ENCODE results near the gene NGFR.

Gene NGFR

DNA sequence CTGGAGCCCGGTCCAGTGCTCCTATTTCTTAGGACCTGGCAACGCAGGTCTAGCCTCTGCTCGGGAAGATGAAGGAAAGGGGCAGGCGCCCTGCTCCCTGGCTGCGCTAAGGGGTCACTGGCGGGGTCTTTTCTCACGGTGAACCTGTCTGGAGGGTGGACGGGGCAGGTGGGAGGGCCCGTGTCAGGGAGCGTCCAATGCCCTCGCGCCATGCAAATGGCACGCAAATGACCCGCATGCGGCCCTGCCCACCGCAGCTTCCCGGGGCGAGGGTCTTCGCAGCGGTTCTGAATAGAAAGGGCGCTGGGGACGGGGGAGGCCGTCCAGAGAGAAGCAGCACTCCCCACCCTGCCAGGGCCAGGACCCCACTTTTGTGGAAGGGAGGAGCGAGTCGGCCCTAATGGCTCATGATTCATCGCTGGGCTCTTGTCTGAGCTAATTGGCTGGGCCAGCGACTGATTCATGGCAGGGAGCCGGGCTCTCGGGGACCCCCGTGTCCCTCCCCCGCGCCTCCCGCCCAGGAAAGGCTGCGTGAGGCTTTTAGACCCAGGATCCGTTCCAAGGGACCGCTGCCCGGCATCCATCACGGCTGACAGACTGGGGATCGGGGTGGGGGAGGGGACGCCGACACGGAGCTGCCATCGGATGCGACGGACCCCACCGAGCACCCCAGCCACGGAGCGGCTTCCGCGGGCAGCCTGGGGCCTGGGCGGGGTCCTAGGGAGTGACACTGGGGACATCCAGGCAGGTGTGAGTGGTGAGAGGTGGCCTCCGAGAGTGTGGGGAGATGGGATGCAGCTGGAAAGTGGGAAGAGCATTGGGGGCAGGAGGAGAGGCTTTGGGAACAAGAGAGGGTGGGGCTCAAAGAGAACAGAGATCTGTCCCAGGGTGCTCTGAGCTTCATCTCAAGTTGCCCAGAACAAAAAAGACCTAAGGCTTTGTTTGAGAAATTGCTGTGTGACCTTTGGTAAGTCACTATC is 25.0 kb upstream of the NGFR start:
- DNase-seq, result no peak

DNA sequence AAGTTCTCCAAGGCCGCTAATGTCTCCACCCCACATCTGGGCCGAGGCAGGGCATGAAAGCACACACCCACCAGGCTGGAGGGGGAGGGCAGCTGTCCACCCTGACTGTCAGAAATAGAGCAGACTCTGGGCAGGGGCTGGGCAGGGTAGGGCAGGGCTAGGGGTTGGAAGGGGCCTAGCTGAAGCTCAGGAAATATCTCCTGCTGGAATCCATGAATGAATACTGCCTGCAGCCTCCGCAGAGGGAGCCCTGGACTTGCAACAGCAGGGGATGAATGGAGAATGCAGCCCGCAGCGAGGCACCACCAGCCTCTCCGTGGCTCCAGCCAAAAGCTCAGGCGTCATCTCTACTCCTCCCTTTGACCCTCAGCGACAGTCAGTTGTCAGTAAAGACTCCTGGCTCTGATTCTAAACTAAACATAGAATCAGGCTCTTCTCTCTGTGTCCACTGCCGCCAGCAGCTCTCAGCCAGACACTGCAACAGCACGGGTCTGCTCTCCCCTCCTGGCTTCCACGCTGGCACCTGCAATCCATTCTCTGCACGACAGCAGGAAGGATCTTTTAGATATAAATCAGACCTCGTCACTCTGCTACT is 23.9 kb upstream of the NGFR start:
- no peak for DNase-seq

DNA sequence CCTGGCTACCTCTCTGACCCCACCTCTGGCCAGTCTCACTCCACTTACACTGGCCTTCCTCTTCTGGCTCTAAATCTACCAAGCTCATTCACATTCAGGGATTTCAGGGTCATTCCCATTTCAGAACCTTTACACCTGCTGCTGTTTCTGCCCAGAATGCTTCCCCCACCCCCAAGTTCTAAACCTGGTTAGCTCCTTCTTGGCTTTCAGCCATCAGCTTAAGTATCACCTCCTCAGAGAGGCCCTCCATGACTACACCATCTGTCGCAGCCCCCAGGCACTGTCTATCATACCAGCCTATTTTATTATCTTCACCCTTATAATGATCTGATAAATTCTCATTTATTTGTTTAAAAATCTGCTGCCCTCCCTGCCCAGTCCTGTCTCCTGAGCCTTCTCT is 23.3 kb upstream of the NGFR start:
- no peak for DNase-seq

DNA sequence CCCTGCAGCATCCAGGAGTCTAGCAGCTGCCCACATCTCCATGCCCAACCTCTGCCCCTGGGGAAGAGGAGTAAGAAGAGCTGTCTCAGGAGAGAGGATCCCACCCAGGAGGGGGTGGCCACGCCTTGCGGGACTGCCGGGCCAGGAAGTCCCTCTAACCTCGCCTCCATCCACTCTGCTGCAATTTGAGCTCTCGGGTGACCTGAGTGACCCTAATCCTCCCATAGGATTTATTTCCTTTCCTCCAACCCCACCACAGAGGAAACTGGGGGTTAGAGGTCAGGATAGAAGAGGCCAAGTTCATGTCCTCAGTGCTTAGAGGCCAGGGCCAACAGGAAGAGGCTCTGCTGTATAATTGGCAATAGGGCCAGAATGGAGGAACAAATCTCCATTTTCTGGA is 22.6 kb upstream of the NGFR start:
- DNase-seq, result no peak

DNA sequence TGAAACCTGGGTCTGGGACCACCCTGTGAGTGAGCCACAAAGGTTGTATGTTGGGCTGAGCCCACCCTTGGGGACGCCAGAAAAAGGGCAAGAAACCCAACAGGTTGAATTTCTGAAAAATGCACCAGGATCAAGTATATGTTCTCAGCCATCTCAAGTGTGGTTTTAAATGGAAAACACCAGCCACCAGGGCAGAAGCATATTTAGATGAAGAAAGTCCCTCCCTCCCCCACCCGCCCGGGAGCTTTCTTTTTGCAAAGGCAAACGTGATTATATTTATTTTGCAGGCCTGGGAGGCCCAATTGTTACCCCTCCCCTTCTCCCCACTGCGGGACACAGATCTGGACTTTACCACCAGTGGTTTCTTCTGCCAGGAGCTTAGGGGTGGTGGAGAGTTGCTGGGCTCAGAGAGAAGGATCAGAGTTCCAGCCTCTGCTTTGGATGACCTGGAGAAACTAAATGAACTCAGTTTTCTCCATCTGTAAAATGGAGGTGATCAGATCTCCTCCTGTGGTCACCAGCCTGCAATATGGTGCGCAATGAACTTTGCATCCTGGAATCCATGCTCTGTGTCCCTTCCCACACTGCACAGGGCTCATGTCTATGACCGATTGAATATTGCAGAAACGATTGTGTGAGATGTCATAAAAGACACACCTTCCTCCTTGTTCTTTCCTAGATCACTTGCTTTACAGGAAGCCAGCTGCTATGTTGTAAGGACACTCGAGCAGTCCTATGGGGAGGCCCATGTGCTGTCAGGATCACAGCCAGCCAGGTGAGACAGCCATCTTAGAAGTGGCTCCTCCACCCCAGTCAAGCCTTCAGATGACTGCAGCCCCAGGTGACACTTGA is 21.0 kb upstream of the NGFR start:
- DNase-seq, result no peak

DNA sequence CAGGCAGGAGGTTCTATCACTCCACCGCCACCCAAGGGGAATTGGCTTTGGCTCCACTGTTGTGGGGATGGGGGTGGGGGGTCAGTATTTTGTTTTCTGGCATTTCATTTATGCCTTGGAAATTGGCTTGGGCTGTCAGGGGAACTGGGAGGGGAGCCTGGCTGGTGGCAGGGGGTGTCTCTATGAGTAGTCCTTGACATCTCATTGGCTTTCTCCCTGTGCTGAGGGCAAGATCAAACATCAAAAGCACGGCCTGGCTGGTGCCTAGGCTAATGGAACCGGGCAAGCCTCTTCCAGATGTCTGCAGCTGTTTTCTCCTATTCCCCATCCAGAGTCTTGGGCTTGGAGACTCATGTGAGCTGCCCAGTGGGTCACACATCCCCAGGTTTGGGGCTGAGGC is 17.4 kb upstream of the NGFR start:
- DNase-seq, result no peak

DNA sequence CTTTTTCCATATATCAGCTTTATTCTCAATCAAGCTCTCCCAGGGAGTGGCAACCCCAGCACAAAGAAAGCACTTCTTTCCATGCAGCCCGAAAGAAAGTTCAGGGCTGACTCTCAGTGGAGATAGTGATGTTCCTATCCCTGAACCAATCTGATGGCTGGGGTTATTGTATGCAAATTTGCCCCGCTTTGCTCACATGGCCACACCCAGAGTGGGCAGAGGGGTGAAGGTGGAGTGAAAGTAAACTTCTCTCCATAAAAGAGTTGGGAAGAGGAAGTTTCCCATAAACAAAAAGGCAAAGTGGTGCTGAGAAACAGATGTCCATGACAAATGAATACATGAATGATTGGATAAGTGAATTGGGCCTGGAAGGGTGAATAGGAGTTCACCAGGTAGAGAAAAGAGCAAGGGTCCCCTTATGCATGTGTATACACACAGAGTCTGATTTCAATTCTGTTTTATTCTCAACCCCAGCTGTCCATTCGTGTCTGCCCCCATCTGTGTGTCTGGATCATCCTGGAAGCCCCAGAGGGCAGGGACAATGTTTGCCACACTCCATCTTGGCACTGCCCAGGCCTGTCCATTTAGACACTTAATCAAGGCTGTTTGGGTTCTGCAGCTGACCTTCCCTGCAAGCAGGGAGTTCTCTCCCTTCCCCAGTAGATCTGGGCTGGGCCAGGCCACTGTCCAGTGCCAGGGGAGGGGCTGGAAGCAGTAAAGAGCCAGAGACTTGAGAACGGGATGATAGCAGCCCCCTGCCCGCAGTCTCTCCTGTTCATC is 14.1 kb upstream of the NGFR start:
- DNase-seq, result no peak

DNA sequence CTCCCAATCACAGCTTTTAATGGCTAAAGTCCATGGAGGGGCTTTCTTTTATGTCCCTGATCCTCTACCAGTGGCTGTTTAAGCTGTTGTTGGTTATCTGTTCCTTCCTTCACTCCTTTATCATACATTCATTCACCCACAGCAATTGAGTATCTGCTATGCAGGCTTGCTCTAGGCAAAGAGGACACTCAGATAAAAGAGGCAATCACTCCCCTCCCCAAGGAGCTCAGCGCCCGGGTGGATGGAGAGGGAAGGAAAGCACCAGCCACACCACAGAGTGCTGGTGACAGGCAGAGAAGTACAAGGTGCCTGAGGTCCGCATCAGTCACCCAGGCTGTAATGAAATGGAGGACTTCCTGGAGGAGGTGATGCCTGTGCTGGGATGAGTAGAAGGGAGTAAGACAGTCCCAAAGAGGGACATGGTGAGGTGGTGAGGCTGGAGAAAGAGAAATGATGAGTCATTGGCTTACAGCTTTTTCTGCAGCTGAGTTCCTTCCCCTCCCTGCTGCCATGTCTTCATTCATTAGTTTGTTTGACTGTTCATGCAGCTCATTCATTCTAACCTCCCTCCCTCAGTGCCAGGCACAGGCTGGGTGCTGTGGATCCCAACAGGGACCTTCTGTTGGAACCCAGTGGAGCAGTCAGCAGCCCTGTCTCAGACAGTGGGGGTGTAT is 12.8 kb upstream of the NGFR start:
- DNase-seq, result no peak

DNA sequence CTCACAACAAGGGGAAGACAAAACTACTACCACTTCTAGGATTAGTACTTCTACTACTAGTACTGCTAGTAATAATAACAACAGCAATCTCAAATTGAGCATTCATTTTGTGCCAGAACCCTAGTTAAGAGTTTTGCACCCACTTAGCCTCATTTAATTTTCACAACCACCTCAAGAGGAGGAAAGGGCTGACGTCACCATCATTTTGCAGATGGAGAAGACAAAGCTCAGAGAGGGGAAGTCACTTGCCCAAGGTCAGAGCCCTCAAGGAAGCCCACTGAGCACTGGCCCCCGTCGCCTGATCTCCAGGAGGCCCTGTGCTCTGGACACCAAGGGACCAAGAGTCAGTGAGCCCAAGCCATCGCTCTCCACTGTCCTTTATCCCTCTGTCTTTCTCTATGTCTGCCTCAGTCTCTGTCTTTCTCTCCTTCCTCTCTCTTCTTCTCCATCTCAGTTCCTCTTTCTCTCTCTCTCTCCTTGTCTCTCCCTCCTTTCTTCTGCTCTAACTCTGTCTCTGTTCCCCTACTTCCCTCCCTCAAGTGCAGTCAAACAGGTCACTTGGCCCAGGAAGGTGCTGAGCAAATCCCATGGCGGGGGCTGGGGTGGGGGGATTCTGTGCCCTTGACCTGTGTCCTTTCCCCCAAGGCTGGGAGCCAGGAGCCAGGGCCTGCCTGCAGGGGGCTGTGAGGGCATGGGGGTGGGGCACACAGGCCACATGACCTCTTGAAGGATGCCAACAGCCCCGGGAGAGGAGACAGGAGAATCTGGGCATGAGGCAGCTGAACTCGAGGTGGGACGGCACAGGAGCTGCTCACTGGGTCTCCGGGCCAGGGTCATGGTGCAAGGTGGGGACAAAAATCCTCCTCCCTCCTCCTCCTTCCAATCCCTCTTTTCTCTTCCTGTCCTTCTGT is 11.2 kb upstream of the NGFR start:
- no peak for DNase-seq

DNA sequence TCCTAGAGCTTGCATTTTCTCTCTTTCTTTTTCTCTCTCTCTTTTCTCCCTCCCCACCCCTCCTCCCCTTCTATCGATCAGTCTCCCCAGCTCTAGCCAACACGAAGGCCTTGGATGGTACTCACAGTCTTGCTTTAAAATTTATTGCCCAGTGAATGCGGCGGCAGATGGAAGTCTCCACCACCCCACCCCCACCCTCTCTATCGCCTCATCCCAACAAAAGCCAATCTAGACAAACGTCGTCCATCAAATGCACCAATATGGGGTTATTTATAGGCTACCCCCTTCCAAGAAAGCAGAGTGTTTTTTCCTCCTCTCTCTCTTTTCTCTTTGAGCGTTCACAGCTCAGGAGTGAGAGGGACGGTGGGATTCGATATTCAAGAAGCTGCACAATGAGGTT is 10.5 kb upstream of the NGFR start:
- DNase-seq, result no peak

DNA sequence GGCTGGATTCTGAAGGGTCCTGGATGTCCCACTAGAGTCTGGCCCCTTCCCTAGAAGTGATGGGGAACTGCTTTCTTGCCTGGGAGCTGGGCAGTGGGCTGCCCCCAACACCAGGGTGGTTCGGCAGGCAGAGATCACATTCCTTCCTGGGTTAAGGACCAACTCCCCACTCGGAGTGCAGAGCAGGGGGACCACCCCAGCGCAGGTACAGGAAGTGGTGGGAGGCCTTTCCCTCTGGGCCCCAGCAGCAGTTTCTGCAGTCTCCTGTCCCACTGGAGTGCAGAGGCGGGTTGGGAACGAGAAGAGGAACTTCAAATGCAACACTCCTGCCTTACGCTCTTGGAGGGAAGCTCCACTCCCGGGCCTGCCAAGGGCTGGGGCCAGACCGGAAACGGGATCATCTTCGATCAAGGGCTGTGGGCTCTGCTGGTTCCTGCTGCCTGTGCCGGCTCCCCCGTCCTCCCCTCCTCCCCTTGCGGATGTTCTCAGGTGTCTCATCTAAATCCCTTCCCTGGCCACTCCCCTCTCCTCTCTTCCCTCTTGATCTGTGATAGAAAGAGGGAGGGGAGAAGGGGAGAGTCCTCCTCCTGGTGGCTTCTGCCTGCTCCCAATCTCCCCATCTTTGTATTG is 9.0 kb upstream of the NGFR start:
- no peak for DNase-seq

DNA sequence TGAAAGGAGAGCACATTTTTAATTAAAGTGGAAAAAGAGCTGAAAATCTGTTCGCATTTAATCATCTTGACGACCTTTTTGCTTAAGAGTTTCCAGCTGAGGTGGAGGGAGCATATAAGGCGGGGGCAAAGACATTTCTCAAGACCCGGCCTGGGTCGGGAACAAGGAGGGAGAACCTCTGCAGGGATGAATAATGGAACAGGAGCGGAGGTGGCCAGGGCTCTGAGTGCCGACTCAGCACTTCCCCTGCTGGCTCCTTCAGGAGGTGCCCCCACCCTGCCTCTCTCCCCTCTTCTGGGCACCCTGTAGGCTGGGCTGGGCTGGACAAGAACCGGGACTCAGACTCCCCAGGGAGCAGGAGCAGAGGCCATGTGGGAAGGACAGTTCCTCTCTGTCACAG is 7.9 kb upstream of the NGFR start:
- no peak for DNase-seq

DNA sequence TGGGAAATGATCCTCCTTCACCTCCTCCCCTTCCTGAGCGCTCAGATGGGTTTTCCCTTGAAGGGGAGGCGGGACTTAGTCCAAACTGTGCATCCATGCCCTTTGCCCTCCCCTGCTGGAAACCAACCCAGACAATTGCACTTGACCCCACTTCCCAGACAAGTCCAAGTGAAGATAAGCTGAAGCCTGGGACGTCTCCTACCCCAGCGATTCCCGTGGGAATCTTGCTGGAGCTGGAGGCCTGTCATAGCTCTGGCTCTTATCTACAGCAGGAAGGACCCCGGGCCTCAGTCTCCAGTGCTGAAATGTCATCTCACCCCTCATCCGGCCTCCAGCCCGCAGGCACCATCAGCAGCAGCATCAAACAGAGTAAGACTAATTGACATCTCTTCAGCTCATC is 6.5 kb upstream of the NGFR start:
- no peak for DNase-seq

DNA sequence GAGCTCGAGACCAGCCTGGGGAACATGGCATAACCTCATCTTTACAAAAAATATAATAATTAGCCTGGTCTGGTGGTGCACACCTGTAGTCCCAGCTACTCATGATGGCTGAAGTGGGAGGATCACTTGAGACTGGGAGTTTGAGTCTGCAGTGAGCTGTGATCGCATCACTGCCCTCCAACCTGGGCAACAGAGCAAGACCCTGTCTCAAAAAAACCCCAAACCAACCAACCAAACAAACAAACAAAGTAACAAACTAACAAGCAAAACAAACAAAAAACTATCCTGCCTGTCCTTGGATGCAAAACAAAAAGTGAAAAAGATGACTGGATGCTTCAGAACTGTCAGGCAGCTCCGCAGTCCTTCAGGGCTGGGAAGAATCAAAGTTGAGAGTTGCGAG is 5.7 kb upstream of the NGFR start:
- DNase-seq, result no peak

DNA sequence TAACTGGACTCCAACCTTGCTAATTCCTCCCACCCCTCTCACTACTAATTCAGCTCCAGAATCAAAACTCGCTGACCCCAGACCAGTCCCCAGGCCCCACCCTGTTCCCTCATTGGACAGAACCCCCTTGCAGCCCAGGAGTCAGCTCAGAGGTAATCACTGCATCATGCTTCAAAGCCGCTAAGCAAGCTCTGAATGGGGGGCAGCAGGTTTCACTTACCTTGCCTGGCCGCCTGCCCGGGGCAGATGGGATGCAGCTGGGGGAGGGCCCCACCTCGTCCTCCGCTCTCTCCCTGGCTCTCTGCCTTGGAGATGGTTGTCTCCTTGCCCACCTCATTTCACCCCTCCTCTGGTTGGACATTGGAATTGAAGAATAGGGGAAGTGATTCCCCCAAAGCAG is 4.8 kb upstream of the NGFR start:
- no peak for DNase-seq

DNA sequence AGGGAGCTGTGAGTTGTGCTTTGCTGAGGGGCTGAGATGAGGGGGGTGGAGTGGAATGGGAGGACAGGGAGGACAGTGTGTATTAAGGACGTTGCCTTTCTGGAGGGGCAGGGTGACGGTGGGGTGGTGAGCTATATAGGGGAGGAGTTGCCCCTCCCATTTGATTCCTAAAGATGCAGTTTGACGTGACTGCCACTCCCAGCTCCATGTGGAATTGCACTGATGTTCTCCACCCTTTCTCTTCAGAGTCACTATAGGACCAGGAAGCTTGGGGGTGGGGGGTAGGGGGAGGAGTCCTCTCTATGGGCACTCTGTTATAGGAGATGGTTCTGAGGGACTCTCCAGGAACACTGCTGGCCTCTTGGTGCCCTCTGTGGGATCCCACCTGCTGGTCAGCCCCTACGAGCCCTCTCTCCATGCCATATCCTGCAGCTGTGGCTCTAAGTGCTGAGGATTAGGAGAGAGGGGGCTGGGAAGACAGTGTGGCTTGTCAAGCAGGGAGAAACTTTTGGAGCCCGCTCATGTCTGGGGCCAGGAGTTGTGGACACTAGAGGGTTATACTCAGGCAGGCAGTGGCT is 3.8 kb upstream of the NGFR start:
- no peak for DNase-seq

DNA sequence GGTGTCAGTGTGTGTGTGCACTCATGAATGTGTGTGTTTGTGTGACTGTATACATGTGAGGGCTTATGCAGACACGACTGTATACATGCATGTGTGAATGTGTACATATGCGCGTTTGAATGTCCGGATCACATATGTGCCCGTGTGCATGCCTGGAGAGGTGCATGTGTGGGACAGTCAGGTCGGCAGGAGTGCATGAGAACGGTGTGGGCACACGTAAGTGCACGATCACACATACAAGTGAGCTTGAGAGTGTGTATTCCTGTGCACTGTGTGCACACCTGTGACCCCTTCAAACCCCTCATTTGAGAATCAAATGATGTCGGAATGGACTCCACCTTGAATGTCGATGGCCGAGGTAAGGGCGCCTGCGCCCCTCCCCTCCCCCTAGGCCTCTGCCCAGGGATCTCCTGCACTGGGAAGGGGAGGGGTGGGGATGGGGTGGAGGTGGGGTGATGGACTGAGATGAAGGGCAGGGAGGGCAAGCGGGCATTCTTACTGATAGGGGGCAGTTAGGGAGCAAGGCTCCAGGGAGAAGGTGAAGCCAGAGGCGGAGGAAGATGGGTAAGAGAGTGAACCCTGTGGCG is 601 bp upstream of the NGFR start:
- no peak for DNase-seq

DNA sequence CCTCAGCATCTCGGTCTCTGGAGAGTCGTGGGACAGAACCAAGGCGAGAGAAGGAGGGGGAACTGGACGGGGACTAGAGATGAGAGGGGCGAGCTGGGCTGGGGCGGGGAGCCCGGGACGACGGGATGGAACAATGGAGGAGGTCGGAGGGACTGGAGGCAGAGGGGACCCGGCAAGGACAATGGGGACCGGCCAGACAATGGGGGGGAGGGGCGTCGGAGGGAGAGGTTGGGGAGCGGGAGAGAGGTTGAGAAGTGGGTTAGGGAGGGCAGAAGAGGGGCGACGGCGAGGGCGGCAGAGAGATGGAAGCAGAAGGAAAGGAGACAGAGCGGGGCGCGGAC is 719 bp downstream of the NGFR start:
- no peak for DNase-seq

DNA sequence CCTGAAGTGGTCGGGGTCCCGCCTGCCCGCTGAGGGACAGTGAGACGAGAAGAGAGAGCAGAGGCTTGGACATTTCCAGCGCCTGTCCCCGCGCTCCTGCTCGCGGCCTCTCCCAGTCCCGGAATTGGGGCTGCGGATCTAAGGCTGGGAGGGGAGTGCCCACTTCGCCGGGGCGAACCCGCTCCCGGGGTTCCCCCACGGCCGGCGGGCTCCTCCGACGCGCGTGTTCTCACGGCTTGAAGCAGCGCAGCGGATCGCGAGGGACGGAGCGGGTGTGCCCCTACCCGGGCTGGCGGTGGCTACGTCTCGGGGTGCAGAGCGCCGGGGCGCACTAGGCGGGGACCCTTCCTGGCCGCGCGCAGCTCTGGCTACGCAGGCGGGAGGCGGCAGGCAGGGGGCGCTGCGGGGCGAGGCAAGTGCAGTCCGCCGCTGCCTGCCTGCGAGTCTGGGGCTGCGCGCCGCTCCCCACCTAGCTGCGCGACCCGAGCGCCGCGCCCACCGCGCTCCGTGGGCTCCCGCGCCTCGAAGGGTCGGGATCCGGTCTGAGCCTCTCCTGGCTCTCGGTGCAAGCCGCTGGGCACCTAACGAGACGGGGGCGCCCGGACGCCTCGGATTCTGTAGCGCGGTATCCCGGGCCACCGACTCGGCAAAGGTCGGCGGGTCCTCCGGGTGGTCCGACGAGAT is 1.2 kb downstream of the NGFR start:
- no peak for DNase-seq

DNA sequence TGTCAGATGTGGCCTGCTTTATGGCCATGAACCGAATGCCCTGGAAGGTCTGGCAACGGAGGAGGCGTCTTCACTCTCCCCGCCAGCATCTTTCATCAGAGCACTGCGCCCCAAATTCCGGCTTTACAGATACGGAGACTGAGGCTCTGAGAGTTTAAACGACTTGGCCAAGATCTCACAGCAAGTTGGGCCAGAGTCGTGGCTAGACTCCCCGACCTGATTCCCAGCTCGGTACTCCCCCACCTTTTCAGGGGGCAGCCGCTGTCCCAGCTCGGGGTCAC is 1.7 kb downstream of the NGFR start:
- no peak for DNase-seq
